ENCODE data around the gene ZNF514.

- TF ChIP-seq, protein P1, sequence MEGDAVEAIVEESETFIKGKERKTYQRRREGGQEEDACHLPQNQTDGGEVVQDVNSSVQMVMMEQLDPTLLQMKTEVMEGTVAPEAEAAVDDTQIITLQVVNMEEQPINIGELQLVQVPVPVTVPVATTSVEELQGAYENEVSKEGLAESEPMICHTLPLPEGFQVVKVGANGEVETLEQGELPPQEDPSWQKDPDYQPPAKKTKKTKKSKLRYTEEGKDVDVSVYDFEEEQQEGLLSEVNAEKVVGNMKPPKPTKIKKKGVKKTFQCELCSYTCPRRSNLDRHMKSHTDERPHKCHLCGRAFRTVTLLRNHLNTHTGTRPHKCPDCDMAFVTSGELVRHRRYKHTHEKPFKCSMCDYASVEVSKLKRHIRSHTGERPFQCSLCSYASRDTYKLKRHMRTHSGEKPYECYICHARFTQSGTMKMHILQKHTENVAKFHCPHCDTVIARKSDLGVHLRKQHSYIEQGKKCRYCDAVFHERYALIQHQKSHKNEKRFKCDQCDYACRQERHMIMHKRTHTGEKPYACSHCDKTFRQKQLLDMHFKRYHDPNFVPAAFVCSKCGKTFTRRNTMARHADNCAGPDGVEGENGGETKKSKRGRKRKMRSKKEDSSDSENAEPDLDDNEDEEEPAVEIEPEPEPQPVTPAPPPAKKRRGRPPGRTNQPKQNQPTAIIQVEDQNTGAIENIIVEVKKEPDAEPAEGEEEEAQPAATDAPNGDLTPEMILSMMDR (IDR thresholded peaks at IDR 0.05) = no peak
- no peak for TF ChIP-seq POLR2A (IDR thresholded peaks at IDR 0.05)
- TF ChIP-seq POLR2AphosphoS5 (IDR thresholded peaks at IDR 0.05) = peak in 2 of 3 donors; percentile 4 to 27
- TF ChIP-seq EP300 (IDR thresholded peaks at IDR 0.05) = no peak
These were observed at the start of gene ZNF514 for GRCh38 chr2:95159690-95160449.
